HG03558 (cell line): Measurements from ENCODE around the gene PYCARD.
"Not testable (repeated sequence)": the region's sequence is repeated elsewhere in the genome, so short reads cannot be mapped to it uniquely, and the experiment has no call there.

ENCODE experiments used
- ATAC-seq: cut with Tn5 transposase; IDR thresholded peaks from one replicate; pipeline ENCODE4 v1.9.1; 2021; ENCODE audit warnings: moderate number of reproducible peaks; ENCODE audit not compliant: unreplicated experiment; ENCODE audit errors: extremely low read depth

PYCARD gene

DNA sequence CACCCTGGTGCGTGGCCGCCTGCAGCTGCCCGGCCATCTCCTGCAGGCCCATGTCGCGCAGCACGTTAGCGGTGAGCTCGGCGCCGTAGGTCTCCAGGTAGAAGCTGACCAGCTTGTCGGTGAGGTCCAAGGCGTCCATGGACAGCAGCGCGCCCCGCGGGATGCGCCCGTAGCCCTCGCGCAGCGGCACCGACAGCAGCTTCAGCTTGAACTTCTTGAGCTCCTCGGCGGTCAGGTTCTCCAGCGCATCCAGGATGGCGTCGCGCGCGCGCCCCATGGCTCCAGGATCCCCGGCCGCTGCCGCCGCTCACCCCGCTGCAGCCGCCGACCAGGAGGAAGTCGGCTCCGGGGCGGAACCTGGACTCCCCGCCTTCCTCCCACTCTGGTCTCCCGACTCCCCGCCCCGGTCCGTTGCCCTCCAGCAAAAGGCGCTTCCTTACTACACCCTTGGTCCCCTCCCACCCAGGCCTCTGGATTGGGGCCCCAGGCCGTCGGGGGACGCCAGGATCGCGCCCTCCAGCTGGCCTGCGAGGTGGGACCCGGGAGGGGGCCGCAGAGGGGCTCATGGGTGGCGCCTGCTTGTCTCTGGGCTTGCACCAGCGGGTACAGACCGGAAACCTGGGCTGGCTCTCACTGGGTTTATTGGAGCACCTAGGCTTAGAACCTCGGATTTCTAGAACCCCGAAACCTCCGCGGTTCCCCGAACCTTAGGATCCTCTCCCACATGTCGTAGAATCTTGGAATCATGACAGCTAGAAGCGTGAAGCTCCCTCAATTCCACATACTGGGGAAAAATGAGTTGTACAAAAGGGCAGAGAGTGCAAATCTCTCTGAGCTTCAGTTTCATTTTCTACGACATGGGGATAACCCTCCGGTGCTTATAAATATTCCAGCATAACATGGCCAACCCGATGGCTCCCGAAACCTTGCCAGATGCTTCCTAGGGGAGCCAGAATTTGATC, at the start of gene PYCARD:
Gene PYCARD, minus strand, starts transcription at position 347 of the 962 bp plus-strand sequence. Its CDS starts 70 bp downstream, at position 277.
- no peak for ATAC-seq

DNA sequence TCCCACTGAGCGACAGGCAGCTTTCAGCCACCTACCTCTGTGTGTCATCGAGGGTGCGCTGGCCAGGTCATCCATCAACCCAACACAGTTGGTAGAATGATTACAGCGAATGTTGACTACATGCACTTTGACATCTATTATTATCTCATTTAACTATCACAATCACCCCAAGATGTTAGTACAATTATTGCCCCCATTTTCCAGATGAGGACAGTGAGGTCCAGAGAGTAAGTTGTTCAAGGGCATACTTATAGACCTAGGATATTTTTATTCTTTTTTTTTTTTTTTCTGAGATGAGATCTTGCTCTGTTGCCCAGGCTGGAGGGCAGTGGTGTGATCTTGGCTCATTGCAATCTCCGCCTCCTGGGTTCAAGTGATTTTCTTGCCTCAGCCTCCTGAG, 48.9 kb upstream of the PYCARD start:
- no peak for ATAC-seq

DNA sequence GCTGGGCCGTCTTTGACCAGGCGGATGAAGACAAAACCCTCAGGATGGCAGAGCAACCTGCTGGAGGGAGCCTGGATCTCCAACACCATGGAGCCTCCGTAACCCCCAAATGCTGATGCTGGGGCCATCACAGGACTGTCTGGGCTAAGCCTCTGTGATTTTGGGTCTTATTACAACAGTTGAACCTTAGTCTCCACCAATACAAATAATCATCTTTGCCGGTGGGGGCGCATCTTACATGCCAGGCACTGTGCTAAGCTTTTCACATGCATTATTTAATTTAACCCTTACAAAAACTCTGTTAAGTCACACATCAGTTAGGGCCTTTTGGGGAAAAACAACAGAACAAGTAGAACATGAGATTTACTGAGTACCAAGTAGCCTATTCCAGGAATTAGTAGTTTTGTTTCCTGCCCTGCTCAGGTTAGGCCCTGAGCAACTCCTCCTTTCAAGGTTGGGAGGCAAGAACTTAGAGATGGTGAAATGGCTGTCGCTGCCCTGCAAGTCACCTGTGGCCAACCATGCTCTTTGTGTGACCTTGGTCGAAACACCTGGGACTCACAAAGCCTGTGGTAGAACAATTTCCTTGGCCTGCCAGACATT, 48.3 kb upstream of the PYCARD start:
- no peak for ATAC-seq

DNA sequence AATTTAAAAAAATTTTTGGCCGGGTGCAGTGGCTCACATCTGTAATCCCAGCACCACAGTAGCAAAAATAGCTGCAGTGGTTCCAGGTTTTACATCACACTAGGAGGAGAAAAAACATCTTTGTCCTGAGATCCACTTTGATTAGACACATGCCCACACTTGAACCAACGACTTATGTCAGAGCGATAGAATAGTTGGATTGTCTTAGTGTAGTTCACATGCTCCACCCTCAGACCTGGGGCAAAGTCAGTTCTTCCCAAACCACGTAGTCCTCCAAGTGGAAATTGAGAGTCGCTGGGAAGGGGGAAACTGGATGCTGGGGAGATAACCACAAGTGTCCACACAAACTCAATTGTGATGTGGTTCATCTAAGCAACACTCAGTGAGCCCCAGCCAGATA, 45.8 kb upstream of the PYCARD start:
- no peak for ATAC-seq

DNA sequence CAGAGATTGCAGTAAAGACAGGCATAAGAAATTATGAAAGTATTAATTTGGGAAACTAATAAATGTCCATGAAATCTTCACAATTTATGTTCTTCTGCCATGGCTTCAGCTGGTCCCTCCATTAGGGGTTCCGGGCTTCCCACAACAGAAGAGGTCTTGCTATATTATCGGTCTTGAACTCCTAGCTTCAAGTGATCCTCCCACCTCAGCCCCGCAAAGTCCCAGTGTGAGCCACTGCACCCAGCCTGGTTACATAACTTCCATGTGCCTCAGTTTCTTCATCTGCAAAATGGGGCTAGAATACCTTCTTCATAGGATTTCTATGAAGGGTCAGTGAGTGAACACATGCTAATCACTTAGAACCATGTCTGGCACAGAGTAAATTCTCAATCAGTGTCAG, 43.7 kb upstream of the PYCARD start:
- no peak for ATAC-seq

DNA sequence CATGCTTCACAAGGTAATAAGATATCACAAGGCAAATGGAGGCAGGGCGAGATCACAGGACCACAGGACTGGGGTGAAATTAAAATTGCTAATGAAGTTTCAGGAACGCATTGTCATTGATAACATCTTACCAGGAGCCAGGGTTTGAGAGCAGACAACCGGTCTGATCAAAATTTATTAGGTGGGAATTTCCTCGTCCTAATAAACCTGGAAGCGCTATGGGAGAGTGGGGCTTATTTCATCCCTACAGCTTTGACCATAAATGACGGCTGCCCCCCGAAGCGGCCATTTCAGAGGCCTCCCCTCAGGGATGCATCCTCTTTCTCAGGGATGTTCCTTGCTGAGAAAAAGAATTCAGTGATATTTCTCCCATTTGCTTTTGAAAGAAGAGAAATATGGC, 43.0 kb upstream of the PYCARD start:
- not testable (repeated sequence) for ATAC-seq

DNA sequence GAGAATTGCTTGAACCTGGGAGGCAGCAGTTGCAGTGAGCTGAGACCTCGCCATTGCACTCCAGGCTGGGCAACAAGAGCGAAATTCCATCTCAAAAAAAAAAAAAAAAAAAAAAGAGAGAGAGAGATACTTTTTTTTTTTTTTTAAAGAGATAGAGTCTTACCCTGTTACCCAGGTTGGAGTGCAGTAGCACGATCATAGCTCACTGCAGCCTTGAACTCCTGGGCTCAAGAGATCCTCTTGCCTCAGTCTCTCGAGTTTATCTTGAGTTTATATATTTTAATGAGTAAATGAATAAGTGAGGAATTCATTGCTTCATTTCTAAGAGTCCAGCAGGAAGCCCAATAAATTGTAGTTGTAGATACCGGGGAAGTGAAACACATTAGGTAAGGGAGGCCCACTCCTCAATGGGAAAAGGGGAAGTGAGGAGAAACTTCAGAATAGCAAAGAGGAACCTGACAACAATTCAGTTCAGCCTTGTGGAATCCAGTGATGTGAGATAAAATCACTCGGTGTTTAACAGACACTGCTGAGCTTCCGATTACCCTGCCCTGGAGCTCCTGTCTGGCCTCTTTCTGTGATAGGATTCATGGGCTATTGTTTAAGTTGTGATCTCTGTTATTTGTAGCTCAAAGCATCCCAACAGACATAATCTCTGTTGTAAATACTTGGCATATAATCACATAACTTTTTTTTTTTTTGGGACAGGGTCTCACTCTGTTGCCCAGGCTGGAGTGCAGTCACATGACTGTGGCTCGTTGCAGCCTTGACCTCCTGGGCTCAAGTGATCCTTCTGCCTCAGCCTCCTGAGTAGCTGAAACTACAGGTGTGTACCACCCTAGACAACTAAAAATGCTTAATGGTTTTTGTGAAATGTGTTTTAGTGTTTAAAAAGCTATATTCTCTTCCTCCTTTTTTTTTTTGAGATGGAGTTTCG, 41.4 kb upstream of the PYCARD start:
- ATAC-seq, result no peak

DNA sequence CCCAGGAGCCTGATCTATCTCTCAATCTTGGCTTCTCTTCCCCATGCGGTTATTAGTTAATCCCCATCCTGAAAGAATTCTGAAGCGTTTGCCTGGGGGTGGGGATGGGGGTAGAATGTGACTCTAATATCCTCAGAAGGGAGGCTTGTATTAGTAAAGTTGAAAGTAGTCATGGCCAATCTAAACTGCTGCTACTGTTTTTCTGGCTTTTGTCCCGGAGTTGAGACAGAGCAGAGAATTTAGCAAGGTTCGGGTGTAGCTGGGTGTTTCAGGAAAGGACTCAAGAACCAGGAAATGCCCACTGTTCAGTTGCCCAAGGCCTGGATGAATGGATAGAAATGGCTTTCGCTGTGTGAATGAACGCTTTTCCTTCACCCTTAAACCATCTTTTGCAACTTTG, 39.6 kb upstream of the PYCARD start:
- ATAC-seq, result no peak

DNA sequence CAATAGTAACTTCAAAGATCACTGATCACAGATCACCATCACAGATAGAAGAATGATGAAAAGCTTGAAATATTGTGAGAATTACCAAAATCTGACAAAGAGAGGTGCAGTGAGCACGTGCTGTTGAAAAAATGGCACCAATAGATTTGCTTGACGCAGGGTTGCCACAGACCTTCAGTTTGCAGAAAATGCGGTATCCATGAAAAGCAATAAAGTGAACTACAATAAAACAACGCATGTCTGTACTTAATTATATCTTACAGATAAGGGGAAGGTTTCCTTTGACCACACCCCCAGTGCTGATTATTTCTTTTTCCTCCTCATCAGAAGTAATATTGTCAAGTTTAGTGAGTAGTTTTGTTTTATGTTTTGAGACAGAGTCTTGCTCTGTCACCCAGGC, 35.5 kb upstream of the PYCARD start:
- no peak for ATAC-seq

DNA sequence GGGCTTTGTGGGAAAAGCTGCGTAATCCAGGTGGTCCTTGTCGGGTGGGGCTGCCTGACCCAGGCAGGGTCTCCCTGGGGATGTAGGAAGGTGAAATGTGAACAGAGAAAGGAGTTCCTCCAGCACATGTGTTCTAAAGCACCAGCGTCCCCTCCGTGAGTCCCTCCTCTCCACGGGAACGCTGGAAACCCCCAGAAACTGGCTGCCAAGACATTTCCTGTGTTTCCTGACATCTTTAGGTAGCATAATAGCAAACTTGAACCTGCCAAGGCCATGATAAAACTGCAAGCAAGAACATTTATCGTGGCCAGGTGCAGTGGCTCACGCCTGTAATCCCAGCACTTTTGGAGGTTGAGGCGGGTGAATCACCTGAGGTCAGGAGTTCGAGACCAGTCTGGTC, 26.9 kb upstream of the PYCARD start:
- ATAC-seq, result no peak

DNA sequence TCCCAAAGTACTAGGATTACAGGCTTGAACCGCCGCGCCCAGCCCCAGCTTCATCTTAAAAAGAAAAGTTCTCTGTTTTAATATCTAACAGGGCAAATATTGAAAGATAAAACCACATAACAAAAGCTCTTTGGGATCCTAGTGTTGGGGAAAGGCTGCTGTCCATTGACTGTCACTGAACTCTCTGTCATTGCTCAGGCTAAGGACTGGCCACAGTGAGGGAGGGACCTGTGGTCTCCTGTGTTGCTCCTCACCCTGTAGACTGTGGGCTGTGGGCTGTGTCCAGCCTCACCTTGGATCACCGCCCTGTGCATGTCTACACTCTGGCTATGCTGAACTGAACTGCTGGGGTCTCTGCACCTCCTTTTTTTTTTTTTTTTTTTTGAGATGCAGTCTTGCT, 25.6 kb upstream of the PYCARD start:
- no peak for ATAC-seq

DNA sequence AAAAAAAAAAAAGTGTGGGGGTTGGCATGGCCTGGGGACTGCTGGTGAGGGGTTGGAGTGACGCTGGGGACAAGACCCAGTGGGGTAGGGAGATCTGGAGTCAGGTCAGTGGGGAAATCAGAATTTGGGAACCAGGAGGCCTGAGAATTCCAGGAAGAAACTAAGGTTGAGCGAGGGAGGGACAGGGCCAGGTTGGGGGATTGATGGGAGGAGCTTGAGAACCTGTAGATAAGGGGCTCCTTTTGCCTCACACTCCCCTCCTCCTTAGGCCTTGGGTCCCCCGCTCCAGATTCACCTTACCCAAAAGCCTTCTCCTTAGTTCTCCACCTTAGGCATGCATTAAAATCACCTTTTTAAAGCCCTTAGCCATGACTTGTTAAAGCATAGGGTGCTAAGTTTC, 22.6 kb upstream of the PYCARD start:
- no peak for ATAC-seq

DNA sequence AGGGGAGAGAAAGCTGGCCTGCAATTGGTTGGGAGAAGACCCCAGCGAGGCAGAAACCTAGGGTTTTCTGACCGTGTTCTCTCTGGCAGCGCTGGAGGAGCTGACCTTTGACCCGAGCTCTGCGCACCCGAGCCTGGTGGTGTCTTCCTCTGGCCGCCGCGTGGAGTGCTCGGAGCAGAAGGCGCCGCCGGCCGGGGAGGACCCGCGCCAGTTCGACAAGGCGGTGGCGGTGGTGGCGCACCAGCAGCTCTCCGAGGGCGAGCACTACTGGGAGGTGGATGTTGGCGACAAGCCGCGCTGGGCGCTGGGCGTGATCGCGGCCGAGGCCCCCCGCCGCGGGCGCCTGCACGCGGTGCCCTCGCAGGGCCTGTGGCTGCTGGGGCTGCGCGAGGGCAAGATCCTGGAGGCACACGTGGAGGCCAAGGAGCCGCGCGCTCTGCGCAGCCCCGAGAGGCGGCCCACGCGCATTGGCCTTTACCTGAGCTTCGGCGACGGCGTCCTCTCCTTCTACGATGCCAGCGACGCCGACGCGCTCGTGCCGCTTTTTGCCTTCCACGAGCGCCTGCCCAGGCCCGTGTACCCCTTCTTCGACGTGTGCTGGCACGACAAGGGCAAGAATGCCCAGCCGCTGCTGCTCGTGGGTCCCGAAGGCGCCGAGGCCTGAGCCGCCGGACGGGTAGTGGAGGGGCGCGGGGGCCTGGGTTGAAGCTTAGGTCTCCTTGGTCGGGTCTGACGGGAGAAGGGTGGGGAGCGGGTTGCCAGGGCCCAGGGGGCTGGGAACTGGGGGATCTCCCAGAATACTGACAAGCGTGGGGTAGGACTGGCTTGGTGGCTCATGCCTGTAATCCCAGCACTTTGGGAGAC, 21.8 kb upstream of the PYCARD start:
- no peak for ATAC-seq

DNA sequence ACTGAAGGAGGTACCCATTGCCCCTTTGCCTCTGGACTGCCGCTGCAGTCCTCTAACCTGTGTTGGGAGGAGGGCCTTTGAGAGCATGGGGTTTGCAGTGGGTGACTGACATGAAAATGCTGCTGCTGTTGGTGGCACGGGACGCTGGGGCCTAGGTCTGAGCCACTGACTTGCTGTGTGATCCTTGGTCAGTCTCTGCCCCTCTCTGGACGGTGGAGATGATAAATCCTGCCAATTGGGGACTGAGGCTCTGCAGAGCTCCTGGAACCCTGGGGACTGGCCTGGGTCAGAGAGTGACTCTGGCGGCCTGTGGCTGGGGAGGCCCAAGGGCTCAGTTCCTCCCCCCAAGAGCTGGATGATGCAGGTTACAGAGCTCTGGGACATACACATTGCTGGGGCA, 20.5 kb upstream of the PYCARD start:
- no peak for ATAC-seq

DNA sequence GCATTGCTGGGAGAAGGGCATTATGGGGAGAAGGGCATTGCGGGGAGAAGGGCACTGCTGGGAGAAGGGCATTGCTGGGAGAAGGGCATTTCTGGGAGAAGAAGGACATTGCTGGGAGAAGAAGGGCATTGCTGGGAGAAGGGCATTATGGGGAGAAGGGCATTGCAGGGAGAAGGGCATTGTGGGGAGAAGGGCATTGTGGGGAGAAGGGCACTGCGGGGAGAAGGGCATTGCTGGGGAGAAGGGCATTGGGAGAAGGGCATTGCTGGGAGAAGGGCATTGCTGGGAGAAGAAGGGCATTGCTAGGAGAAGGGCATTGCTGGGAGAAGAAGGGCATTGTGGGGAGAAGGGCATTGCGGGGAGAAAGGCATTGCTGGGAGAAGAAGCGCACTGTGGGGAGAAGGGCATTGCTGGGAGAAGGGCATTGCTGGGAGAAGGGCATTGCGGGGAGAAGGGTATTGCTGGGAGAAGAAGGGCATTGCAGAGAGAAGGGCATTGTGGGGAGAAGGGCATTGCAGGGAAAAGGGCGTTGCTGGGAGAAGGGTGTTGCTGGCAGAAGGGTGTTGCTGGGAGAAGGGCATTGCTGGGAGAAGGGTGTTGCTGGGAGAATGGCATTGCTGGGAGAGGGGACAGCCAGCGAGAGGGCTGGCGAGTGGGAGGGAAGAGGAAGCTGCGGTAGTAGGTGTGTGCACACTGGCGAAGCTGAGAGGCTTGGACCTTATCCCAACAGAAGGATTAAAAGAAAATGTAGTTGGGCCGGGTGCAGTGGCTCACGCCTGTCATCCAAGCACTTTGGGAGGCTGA, 19.0 kb upstream of the PYCARD start:
- no peak for ATAC-seq

DNA sequence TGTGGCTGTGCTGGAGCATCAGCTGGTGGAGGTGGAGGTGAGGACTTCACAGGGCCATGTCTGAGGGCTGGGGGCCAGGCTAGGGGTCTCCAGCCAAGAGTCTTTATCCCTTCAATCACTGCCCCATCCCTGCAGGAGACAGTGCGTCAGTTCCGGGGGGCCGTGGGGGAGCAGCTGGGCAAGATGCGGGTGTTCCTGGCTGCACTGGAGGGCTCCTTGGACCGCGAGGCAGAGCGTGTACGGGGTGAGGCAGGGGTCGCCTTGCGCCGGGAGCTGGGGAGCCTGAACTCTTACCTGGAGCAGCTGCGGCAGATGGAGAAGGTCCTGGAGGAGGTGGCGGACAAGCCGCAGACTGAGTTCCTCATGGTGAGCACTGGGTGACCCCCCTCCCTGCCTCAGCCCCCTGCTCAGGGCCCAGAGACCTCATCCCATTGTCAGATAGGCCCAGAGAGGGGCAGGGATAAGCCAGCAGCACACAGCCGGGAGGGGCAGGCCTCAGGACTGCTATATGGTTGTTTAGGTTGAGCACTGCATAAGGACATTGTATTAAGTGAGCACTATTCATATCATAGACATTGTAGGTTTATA, 16.7 kb upstream of the PYCARD start:
- ATAC-seq, result no peak

DNA sequence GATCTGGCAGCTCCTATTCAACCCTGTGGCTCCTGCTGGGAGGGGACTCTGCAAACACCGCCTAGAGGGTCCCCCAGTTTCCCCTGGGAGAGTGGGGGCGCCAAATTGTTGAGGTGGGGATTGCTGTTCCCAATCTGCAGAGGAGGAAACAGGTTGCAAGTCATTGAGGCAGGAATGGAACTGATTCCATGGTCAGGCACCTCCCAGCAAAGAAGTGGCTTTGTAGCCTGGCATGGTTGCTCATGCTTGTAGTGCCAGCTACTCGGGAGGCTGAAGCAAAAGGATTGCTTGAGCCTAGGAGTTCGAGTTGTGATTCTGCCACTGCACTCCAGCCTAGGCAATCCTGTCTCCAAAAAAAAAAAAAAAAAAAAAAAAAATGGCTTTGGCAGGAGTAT, 14.6 kb upstream of the PYCARD start:
- no peak for ATAC-seq

DNA sequence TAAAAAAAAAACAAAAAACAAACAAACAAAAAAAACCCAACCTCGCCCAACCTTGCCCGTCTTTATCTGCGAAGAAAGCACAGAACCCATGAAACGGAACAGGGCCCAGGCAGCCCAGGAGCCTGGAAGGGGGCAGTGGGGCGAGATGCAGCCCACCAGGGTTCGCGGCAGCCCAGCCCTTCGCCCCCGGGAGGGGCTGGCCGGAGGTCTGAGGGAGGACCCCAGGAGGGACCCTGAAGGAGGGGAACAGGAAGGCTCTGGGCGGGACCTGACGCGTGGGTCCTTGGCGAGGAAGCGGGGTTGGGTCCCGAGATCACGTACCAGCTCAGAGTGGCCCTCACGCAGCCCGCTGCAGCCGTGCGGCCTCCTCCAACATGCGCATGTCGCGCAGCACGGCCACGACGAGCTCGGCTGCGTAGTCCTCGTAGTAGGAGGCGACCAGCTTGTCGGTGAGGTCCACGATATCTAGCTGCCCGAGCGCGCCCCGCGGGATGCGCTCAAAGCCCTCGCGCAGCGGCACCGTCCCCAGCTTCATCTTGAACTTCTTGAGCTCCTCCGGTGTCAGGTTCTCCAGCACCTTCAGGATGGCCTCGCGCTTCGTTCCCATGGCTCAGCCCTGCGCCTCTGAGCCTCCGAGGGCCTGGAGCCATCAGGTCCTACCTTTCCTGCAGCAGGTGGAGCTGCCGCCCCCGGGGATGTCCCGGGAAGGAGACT, 14.0 kb upstream of the PYCARD start, which contains the start of gene PYDC1:
Gene PYDC1, minus strand, starts transcription at position 714 of the 714 bp plus-strand sequence. Its CDS starts 107 bp downstream, at position 607.
- ATAC-seq, result no peak
